ENCODE results near the gene CCDC146. TPM values are rescaled to one million over a fixed set of nuclear protein-coding genes. Genes with fewer than 3 reads are reported as not detected.

Gene CCDC146
- total and polyA plus RNA-seq, 12 donors, result 1.7 to 10.8 (median 7.0) TPM

GRCh38 chr7:77318019-77318418 is 195.6 kb downstream of the CCDC146 start:
- Histone ChIP-seq H3K9me3 (no peaks in the 10 kb centered on the region), H3K27me3 (no peaks in the 10 kb centered on the region), H3K27ac (no peak overlapping the region), H3K4me1 (peaks cover 0 to 32% (median 7%) of the 10 kb centered on the region in 9 donors), H3K4me3 (no peak overlapping the region), H3K36me3 (peaks cover 0 to 82% (median 5%) of the 10 kb centered on the region in 9 donors)
- WGBS, 2 donors, result 65 to 100% methylated on average over 1 of the region's 1 CpG
- DNase-seq (no peak), ATAC-seq (no peak)
- TF ChIP-seq CTCF (IDR thresholded peaks at IDR 0.05), result no peak
- intact Hi-C loops (cut with DNase I), result no loop called here

GRCh38 chr7:77320137-77320536 is 197.7 kb downstream of the CCDC146 start:
- Histone ChIP-seq H3K4me1 (peaks cover 0 to 17% (median 7%) of the 10 kb centered on the region in 9 donors), H3K27me3 (no peaks in the 10 kb centered on the region), H3K9me3 (no peaks in the 10 kb centered on the region), H3K27ac (no peak overlapping the region), H3K4me3 (no peak overlapping the region), H3K36me3 (peaks cover 0 to 69% (median 3%) of the 10 kb centered on the region in 9 donors)
- 79 to 87% methylated on average over 4 of the region's 4 CpGs for WGBS, 2 donors
- TF ChIP-seq CTCF (IDR thresholded peaks at IDR 0.05), result no peak
- DNase-seq, result no peak
- ATAC-seq, result no peak
- intact Hi-C loops (cut with DNase I), result loop anchor here in 3 of 10 donors (10.0 kb wide), 2 partner anchors 75 to 195 kb away; partner anchors contain the start of gene CCDC146 (in 2 of the 3)

GRCh38 chr7:77320714-77321113 is 198.3 kb downstream of the CCDC146 start:
- ATAC-seq (no peak), DNase-seq (no peak)
- intact Hi-C loops (cut with DNase I), result loop anchor here in 3 of 10 donors (10.0 kb wide), 2 partner anchors 76 to 196 kb away; partner anchors contain the start of gene CCDC146 (in 2 of the 3)
- 58 to 70% methylated on average over 2 of the region's 2 CpGs for WGBS, 2 donors
- Histone ChIP-seq H3K4me1 (peaks cover 0 to 17% (median 7%) of the 10 kb centered on the region in 9 donors), H3K4me3 (no peak overlapping the region), H3K36me3 (peaks cover 0 to 66% (median 3%) of the 10 kb centered on the region in 9 donors), H3K9me3 (no peaks in the 10 kb centered on the region), H3K27ac (no peak overlapping the region), H3K27me3 (no peaks in the 10 kb centered on the region)
- no peak for TF ChIP-seq CTCF (IDR thresholded peaks at IDR 0.05)

GRCh38 chr7:77321300-77321699 is 198.9 kb downstream of the CCDC146 start:
- intact Hi-C loops (cut with DNase I), result loop anchor here in 3 of 10 donors (10.0 kb wide), 2 partner anchors 76 to 196 kb away; partner anchors contain the start of gene CCDC146 (in 2 of the 3)
- no peak for TF ChIP-seq CTCF (IDR thresholded peaks at IDR 0.05)
- Histone ChIP-seq H3K4me3 (no peak overlapping the region), H3K27ac (peak overlapping the region in 1 of 10 donors; percentile 22), H3K4me1 (peaks cover 0 to 17% (median 7%) of the 10 kb centered on the region in 9 donors), H3K36me3 (peaks cover 0 to 68% (median 3%) of the 10 kb centered on the region in 9 donors), H3K9me3 (no peaks in the 10 kb centered on the region), H3K27me3 (no peaks in the 10 kb centered on the region)
- ATAC-seq (peak in 1 of 8 donors; percentile 63), DNase-seq (no peak)
- WGBS, 2 donors, result 35 to 61% methylated on average over 2 of the region's 2 CpGs

Measured in heart right ventricle (tissue), 16 donors.